Measurements from ENCODE around the gene PLCD3.

PLCD3 gene

GRCh38 chr17:45132320-45132571 lies at the start of gene PLCD3:
Gene PLCD3, minus strand, starts transcription at chr17:45132515. Its CDS starts 105 bp downstream, at chr17:45132410.
- DNase-seq (ENCODE audit: low spot score), result no peak

GRCh38 chr17:45177563-45177962 lies 45.2 kb upstream of the PLCD3 start:
- DNase-seq (ENCODE audit: low spot score), result no peak

- no peak for DNase-seq (ENCODE audit: low spot score)
These were observed 43.4 kb upstream of the PLCD3 start for GRCh38 chr17:45175759-45176115.

- peak; percentile 88 for DNase-seq (ENCODE audit: low spot score)
These were observed 40.4 kb upstream of the PLCD3 start for GRCh38 chr17:45172541-45173286.

GRCh38 chr17:45172232-45172540 lies 39.9 kb upstream of the PLCD3 start:
- DNase-seq (ENCODE audit: low spot score), result no peak

GRCh38 chr17:45171338-45172231 lies 39.3 kb upstream of the PLCD3 start:
- no peak for DNase-seq (ENCODE audit: low spot score)

GRCh38 chr17:45170931-45171337 lies 38.6 kb upstream of the PLCD3 start:
- no peak for DNase-seq (ENCODE audit: low spot score)

- no peak for DNase-seq (ENCODE audit: low spot score)
These were observed 38.1 kb upstream of the PLCD3 start for GRCh38 chr17:45170280-45170930.

- no peak for DNase-seq (ENCODE audit: low spot score)
These were observed 36.9 kb upstream of the PLCD3 start for GRCh38 chr17:45168991-45169752.

- no peak for DNase-seq (ENCODE audit: low spot score)
These were observed 32.5 kb upstream of the PLCD3 start for GRCh38 chr17:45164734-45165269.

- DNase-seq (ENCODE audit: low spot score), result no peak
These were observed 29.8 kb upstream of the PLCD3 start for GRCh38 chr17:45162025-45162687.

GRCh38 chr17:45161288-45162024 lies 29.1 kb upstream of the PLCD3 start, which contains the start of gene HEXIM2:
Gene HEXIM2, plus strand, starts transcription at chr17:45161875. Its CDS starts 919 bp downstream, at chr17:45162794.
- peak; percentile 99 for DNase-seq (ENCODE audit: low spot score)

GRCh38 chr17:45160447-45161287 lies 28.4 kb upstream of the PLCD3 start:
- peak; percentile 62 for DNase-seq (ENCODE audit: low spot score)

GRCh38 chr17:45156242-45156641 lies 23.9 kb upstream of the PLCD3 start:
- no peak for DNase-seq (ENCODE audit: low spot score)

GRCh38 chr17:45155483-45155882 lies 23.2 kb upstream of the PLCD3 start:
- DNase-seq (ENCODE audit: low spot score), result no peak

GRCh38 chr17:45155029-45155428 lies 22.7 kb upstream of the PLCD3 start:
- DNase-seq (ENCODE audit: low spot score), result no peak

GRCh38 chr17:45150911-45151809 lies 18.8 kb upstream of the PLCD3 start:
- DNase-seq (ENCODE audit: low spot score), result peak; percentile 48
